HepG2 (cell line): ENCODE results near the gene HTR7.

Source experiments
- CTCF ChIP-seq: sonication (generic); formaldehyde crosslinking; IDR thresholded peaks from 2 replicates; pipeline ENCODE4 v1.5.0; 2020; ENCODE audit warnings: mild to moderate bottlenecking, missing genetic modification reagents, moderate library complexity
- NONO ChIP-seq, 2 experiments: fragments of 450-650 bp in 1 of 2; sonication (generic) in 1 of 2; formaldehyde crosslinking in 1 of 2; IDR thresholded peaks in 1 of 2; conservative IDR thresholded peaks in 1 of 2; 2 replicates each; pipeline versions ENCODE4 v1.6.1 to v1.8.0; 2017 to 2022; ENCODE audit warnings: mild to moderate bottlenecking in 1 of 2, missing genetic modification reagents in 1 of 2, moderate library complexity in 1 of 2
- ZNF10 ChIP-seq: sonication (generic); formaldehyde crosslinking; IDR thresholded peaks from 2 replicates; pipeline ENCODE4 v1.4.0; 2020; ENCODE audit warnings: mild to moderate bottlenecking, low read depth, missing genetic modification reagents, borderline replicate concordance

GRCh38 chr10:90723416-90724068 lies 134.3 kb downstream of the HTR7 start:
- TF ChIP-seq NONO (IDR thresholded peaks at IDR 0.05) (no peak), NONO (CRISPR knock-in tag; conservative IDR thresholded peaks at IDR 0.05) (no peak), CTCF (CRISPR knock-in tag) (no peak), ZNF10 (CRISPR knock-in tag) (no peak)
